GM21619 (cell line): ENCODE measurements around the gene UQCC5.
"Not testable (repeated sequence)": the region's sequence is repeated elsewhere in the genome, so short reads cannot be mapped to it uniquely, and the experiment has no call there.

ENCODE experiments used
- ATAC-seq: cut with Tn5 transposase; IDR thresholded peaks from one replicate; pipeline ENCODE4 v1.9.1; 2021; ENCODE audit not compliant: unreplicated experiment

Gene UQCC5

GRCh38 chr3:52521881-52522650 is 14.3 kb upstream of the UQCC5 start:
- ATAC-seq, result no peak

GRCh38 chr3:52522651-52523251 is 13.7 kb upstream of the UQCC5 start:
- ATAC-seq, result no peak

- ATAC-seq, result no peak
Observed at GRCh38 chr3:52523386-52524257, 12.8 kb upstream of the UQCC5 start.

- no peak for ATAC-seq
Observed at GRCh38 chr3:52524258-52524751, 12.1 kb upstream of the UQCC5 start.

- no peak for ATAC-seq
Observed at GRCh38 chr3:52524752-52525679, 11.4 kb upstream of the UQCC5 start.

GRCh38 chr3:52525680-52526561 is 10.5 kb upstream of the UQCC5 start:
- ATAC-seq, result no peak

- not testable (repeated sequence) for ATAC-seq
Observed at GRCh38 chr3:52526671-52527038, 9.8 kb upstream of the UQCC5 start.

- no peak for ATAC-seq
Observed at GRCh38 chr3:52527039-52527731, 9.2 kb upstream of the UQCC5 start.

GRCh38 chr3:52527732-52528585 is 8.4 kb upstream of the UQCC5 start:
- no peak for ATAC-seq

GRCh38 chr3:52528586-52529375 is 7.6 kb upstream of the UQCC5 start:
- ATAC-seq, result no peak

GRCh38 chr3:52529376-52530333 is 6.8 kb upstream of the UQCC5 start:
- no peak for ATAC-seq

- ATAC-seq, result no peak
Observed at GRCh38 chr3:52530918-52531826, 5.2 kb upstream of the UQCC5 start.

- ATAC-seq, result no peak
Observed at GRCh38 chr3:52531860-52532516, 4.4 kb upstream of the UQCC5 start.

GRCh38 chr3:52532517-52532837 is 3.9 kb upstream of the UQCC5 start:
- ATAC-seq, result no peak
